GM21576 (cell line): Measurements from ENCODE around the gene PSMD10.

Experiments
- ATAC-seq: cut with Tn5 transposase; IDR thresholded peaks from one replicate; pipeline ENCODE4 v1.9.1; 2021; ENCODE audit warnings: mild to moderate bottlenecking, moderate library complexity; ENCODE audit not compliant: unreplicated experiment

Gene PSMD10

GRCh38 chrX:108072746-108073145 is 18.6 kb downstream of the PSMD10 start:
- no peak for ATAC-seq

DNA sequence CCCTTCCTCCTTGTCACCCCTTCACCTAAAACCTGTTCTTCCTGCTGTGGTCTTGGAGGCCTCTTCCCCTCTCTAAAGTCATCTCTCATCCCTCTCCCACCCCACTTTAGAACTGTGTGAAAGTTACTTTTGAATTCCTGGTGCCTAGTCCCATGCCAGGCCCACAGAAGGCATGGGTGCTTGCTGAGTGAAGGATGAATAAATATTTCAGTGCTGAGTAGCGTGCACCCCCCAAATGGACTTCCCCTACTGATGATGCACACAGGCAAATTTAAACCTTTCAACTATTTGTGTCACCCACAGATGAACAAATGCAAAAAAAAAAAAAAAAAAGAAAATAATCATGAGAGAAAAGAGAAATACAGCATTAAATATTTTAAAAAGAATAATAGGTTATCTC is 19.8 kb downstream of the PSMD10 start:
- ATAC-seq, result no peak

DNA sequence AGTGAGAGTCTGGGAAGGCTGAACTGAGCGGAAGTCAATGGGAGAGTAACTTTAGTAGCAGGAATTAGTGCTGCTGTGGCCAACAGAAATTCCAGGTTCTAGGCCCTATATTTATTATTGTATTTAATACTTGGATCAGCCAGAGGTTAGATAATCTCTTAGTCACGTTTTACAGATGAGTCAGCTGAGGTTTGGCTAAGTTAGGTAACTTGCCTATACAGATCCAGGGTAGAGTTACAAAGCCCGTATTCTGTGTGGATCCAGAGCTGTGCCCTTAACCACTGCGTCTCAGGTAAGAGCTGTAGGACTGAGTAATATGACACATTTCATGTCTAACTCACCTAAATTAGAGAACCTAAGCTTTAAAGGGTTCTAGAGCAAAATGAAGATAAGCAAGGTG is 20.5 kb downstream of the PSMD10 start:
- ATAC-seq, result no peak

DNA sequence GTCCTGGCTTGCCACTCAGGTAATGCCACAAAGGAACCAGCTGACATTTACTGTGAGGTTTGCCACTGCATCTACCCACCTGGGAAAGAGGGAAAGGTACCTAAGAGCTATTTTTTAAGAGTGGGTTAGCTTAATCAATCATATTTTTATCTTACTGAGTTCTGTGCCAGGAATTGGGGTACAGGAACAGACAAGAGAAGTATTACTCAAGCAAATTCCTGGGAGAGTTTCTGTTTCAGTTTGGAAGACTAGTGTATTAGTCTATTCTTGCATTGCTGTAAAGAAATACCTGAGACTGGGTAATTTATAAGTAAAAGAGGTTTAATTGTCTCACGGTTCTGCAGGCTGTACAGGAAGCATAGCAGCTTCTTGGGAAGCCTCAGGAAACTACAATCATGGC is 23.2 kb downstream of the PSMD10 start:
- ATAC-seq, result no peak

- ATAC-seq, result no peak
These were observed 26.7 kb downstream of the PSMD10 start for GRCh38 chrX:108064613-108065012.

DNA sequence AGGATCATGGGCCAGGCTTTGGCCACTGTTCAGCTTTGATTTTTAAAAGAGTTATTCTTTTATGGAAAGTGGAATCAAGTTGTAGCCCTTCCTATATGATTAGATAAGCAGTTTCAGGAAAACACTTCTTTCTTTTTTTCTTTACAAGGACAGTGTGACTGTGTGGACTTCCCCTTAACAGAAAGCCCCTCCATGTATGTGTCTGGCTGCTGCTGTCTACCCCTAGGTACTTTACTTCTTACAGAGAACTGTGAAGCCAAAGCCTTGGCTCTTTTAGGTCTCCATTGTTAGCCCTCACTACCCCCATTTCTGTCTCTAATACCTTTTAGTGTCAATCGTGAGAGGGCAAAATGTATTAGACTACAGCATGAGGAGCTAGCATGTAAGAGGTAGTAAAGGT is 27.3 kb downstream of the PSMD10 start:
- ATAC-seq, result no peak

- ATAC-seq, result no peak
These were observed 31.5 kb downstream of the PSMD10 start for GRCh38 chrX:108059801-108060200.

GRCh38 chrX:108055546-108055945 is 35.8 kb downstream of the PSMD10 start:
- no peak for ATAC-seq

DNA sequence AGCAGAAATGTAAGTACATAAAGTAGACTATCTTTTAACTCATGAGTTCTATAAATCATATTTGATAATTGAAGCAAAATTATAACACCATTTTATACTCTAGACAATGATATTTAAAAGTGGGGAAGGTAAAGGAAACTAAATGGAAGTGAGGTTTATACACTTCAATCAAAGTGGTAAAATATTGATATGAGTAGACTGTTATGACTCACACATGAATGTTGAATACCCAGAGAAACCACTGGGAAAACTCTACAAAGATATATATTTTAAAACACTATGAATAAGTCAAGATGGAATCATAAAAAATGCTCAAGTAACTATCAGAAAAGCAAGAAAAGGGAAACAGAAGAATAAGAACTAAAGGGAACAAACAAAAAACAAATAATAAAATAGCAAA is 38.1 kb downstream of the PSMD10 start:
- no peak for ATAC-seq

DNA sequence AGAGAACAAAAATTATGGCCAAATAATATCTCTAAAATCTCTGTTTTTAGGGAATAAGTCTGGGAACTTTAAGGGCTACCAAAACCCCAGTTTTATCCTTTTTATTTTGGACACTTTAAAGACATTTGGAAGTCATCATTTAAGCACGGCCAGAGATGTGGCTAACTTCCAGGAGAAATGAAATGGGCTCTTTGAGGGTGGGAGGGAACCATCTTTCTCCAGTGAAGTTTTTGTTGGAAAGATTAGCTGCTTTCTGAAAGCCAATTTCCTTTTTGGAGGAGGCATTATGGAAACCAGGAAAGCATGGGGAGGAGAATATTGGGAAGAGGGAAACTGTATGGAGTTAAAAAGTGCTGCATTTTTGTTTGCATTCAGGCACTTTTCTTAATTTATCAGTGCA is 41.7 kb downstream of the PSMD10 start:
- ATAC-seq, result no peak

GRCh38 chrX:108044554-108045256 is 46.6 kb downstream of the PSMD10 start, which contains the start of gene VSIG1:
Gene VSIG1 (plus strand): TSS chrX:108045065. CDS start chrX:108045131, 66 bp downstream.
- ATAC-seq, result no peak

DNA sequence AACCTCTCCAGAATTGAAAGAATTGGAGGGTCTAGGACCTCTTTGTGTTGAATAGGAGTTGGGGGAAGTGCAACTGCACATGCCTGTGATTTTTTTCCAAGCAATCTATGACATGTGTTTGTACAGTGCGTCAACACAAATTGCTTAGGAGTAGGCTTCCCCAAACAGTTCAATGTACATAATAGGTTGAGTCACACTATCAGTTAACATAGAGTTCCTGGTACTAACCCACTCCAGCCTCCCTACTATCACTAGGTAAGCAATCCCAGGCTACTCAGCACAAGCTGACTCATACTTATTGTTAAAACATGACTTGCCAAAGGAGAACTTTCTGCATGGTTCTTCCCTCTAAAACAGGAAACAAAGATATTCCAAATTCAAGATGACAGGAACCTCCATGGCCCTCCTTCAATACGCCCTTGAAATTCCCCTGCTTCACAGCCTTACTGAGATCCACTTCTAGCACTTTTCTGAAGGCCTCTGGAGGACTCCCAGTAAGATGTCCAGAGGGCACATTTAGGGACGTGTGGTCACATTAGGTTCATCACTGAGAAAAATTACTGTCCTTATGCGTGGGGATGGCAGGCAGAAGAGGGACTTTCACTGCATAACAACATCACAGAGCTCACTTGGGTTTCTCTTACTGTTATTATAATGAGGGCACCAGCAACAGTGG is 54.9 kb downstream of the PSMD10 start:
- ATAC-seq, result no peak

GRCh38 chrX:108034725-108035124 is 56.6 kb downstream of the PSMD10 start:
- ATAC-seq, result no peak
